PC-3 (cell line): ENCODE measurements around the gene RNF151. TPM values are rescaled to one million over a fixed set of nuclear protein-coding genes. Genes with fewer than 3 reads are reported as not detected.

Experiments used
- ATAC-seq: fragments of 200-7000 bp; cut with Tn5 transposase; 2 replicates; pipeline ENCODE4 v1.9.1; 2020; ENCODE audit warnings: mild to moderate bottlenecking, moderate library complexity
- BruUV-seq: library from RNA; stranded (reverse); fragments of 400-500 nt; replicated peaks from 2 replicates; lab custom pipeline; 2021; lab: Mats Ljungman, UMichigan
- CTCF ChIA-PET: fragments of 300-600 bp; sonication (Branson Sonifier 250); formaldehyde crosslinking; loops from one replicate; lab custom pipeline; 2022; ENCODE audit warnings: antibody characterized with exemption; lab: Charles Lee
- POLR2A ChIA-PET: fragments of 300-600 bp; sonication (Branson Sonifier 250); formaldehyde crosslinking; loops from one replicate; lab custom pipeline; 2022; ENCODE audit warnings: antibody characterized with exemption; ENCODE audit not compliant: unreplicated experiment; lab: Charles Lee
- DNase-seq: peaks from one replicate; pipeline ENCODE4 v3.0.0-alpha.2; 2015
- H2AFZ ChIP-seq: fragments of 300-600 bp; sonication (generic); 2 replicates; pipeline ENCODE4 v1.6.0; 2016; ENCODE audit warnings: antibody characterized with exemption, low read length
- H3F3A ChIP-seq: fragments of 300-600 bp; sonication (generic); one replicate; pipeline ENCODE4 v1.6.0; 2017; ENCODE audit warnings: antibody characterized with exemption, low read length, control low read depth, mild to moderate bottlenecking; ENCODE audit not compliant: unreplicated experiment
- H3K27ac ChIP-seq: fragments of 300-600 bp; sonication (generic); 2 replicates; pipeline ENCODE4 v1.5.1; 2016; ENCODE audit warnings: mild to moderate bottlenecking, low read length
- H3K27me3 ChIP-seq: fragments of 300-600 bp; sonication (generic); 2 replicates; pipeline ENCODE4 v1.6.1; 2016; ENCODE audit warnings: low read length, mixed read lengths
- H3K36me3 ChIP-seq: fragments of 300-600 bp; sonication (generic); 2 replicates; pipeline ENCODE4 v1.6.1; 2016; ENCODE audit warnings: low read depth, mixed run types, low read length, mixed read lengths
- H3K4me1 ChIP-seq: fragments of 300-600 bp; sonication (generic); 2 replicates; pipeline ENCODE4 v1.5.1; 2016; ENCODE audit warnings: low read length; ENCODE audit not compliant: insufficient read depth
- H3K4me2 ChIP-seq: fragments of 300-600 bp; sonication (generic); 2 replicates; pipeline ENCODE4 v1.6.0; 2016; ENCODE audit warnings: low read length
- H3K4me3 ChIP-seq: fragments of 300-600 bp; sonication (generic); 2 replicates; pipeline ENCODE4 v1.5.1; 2016; ENCODE audit warnings: mild to moderate bottlenecking, low read length, mixed read lengths
- H3K79me2 ChIP-seq: fragments of 300-600 bp; sonication (generic); 2 replicates; pipeline ENCODE4 v1.6.1; 2017; ENCODE audit warnings: low read length, mixed read lengths
- H3K9ac ChIP-seq: fragments of 300-600 bp; sonication (generic); 2 replicates; pipeline ENCODE4 v1.6.0; 2016; ENCODE audit warnings: mild to moderate bottlenecking, low read length
- H3K9me2 ChIP-seq: fragments of 300-600 bp; sonication (generic); replicated peaks from 2 replicates; pipeline ENCODE4 v1.6.1; 2016; ENCODE audit warnings: mixed run types, low read length, mixed read lengths
- H3K9me3 ChIP-seq: fragments of 300-600 bp; sonication (generic); 2 replicates; pipeline ENCODE4 v1.6.1; 2016; ENCODE audit warnings: low read length, mixed read lengths
- H4K20me1 ChIP-seq: fragments of 300-600 bp; sonication (generic); 2 replicates; pipeline ENCODE4 v1.6.1; 2016; ENCODE audit warnings: low read length, mixed read lengths
- CTCF ChIP-seq: fragments of 300-600 bp; sonication (generic); conservative IDR thresholded peaks from 2 replicates; pipeline ENCODE4 v1.5.1; 2017; ENCODE audit warnings: antibody characterized with exemption, low read depth, mild to moderate bottlenecking, low read length
- EZH2 ChIP-seq: fragments of 300-600 bp; sonication (generic); IDR thresholded peaks from one replicate; pipeline ENCODE4 v1.6.1; 2017; ENCODE audit warnings: antibody characterized with exemption, mild to moderate bottlenecking, low read length; ENCODE audit not compliant: unreplicated experiment
- EZH2phosphoT487 ChIP-seq: fragments of 300-600 bp; sonication (generic); IDR thresholded peaks from 2 replicates; pipeline ENCODE4 v1.6.1; 2018; ENCODE audit warnings: mild to moderate bottlenecking, antibody characterized with exemption, low read length, borderline replicate concordance
- intact Hi-C: fragments of 100-400 bp; cut with micrococcal nuclease; formaldehyde crosslinking; loops from 2 replicates; pipeline ENCODE4 v1.9.0; 2023
- total RNA-seq: library from RNA; depleted of rRNA; stranded (reverse); fragments of >200 nt; gene quantifications from 2 replicates; pipeline ENCODE4 v1.2.3, GENCODE V29; 2014

RNF151 gene
- total RNA-seq, 1 experiment from 2014 or later, result not detected

GRCh38 chr16:1985466-1986150, 19.0 kb downstream of the RNF151 start:
- ChIA-PET POLR2A (interaction anchor here (0.6 kb wide), 1 partner anchor 29 kb away, joined by 5 read pairs; no protein-coding TSS in a partner anchor), CTCF (interaction anchor here (0.5 to 1.0 kb wide), 2 partner anchors 18 to 155 kb away, joined by 3 read pairs; no protein-coding TSS in a partner anchor)
- H3F3A ChIP-seq, result peaks cover 3% of the 10 kb centered on the region
- peak overlapping the region; percentile 85; the same call in 1 of the 2 replicates for H3K9ac ChIP-seq
- TF ChIP-seq EZH2 (no peak), EZH2phosphoT487 (no peak), CTCF (no peak)
- H3K27me3 ChIP-seq, result no peaks in the 10 kb centered on the region
- H3K9me3 ChIP-seq, result no peaks in the 10 kb centered on the region
- no TSS peak for BruUV-seq
- H2AFZ ChIP-seq, result no peak overlapping the region
- H3K4me3 ChIP-seq, result peak overlapping the region; percentile 90
- no peaks in the 10 kb centered on the region for H3K9me2 ChIP-seq
- no peak overlapping the region for H3K27ac ChIP-seq
- peak; percentile 13 for ATAC-seq
- no peaks in the 10 kb centered on the region; the same call in 1 of the 2 replicates for H3K36me3 ChIP-seq
- H3K4me2 ChIP-seq, result peak overlapping the region; percentile 95
- peaks cover 29% of the 10 kb centered on the region for H3K4me1 ChIP-seq
- intact Hi-C loops, result no loop called here
- no peaks in the 10 kb centered on the region for H4K20me1 ChIP-seq
- peak; percentile 44 for DNase-seq
- peaks cover 19% of the 10 kb centered on the region for H3K79me2 ChIP-seq

GRCh38 chr16:1987198-1987597, 20.5 kb downstream of the RNF151 start:
- peaks cover 3% of the 10 kb centered on the region for H3F3A ChIP-seq
- DNase-seq, result no peak
- POLR2A ChIA-PET, result no interaction called here
- intact Hi-C loops, result no loop called here
- H3K79me2 ChIP-seq, result peaks cover 19% of the 10 kb centered on the region
- H3K27me3 ChIP-seq, result no peaks in the 10 kb centered on the region
- H3K9me2 ChIP-seq, result no peaks in the 10 kb centered on the region
- no TSS peak for BruUV-seq
- H2AFZ ChIP-seq, result no peak overlapping the region
- H3K9me3 ChIP-seq, result no peaks in the 10 kb centered on the region
- no peak overlapping the region for H3K4me2 ChIP-seq
- H3K36me3 ChIP-seq, result no peaks in the 10 kb centered on the region; the same call in 1 of the 2 replicates
- H3K27ac ChIP-seq, result no peak overlapping the region
- no peak for TF ChIP-seq EZH2phosphoT487
- CTCF ChIA-PET, result no interaction called here
- H4K20me1 ChIP-seq, result no peaks in the 10 kb centered on the region
- H3K4me3 ChIP-seq, result no peak overlapping the region
- no peak overlapping the region for H3K9ac ChIP-seq
- no peak for ATAC-seq
- H3K4me1 ChIP-seq, result peaks cover 21% of the 10 kb centered on the region

GRCh38 chr16:1989209-1990100, 22.8 kb downstream of the RNF151 start, which contains the start of gene SYNGR3:
TSS of gene SYNGR3 (plus strand) at chr16:1989970. CDS start at chr16:1990103, 133 bp downstream.
- POLR2A ChIA-PET, result no interaction called here
- H3K27ac ChIP-seq, result no peak within 1 kb of the TSS
- ATAC-seq, result peak; percentile 14; the same call in 1 of the 2 replicates

More at GRCh38 chr16:1989209-1990100, 22.8 kb downstream of the RNF151 start, which contains the start of gene SYNGR3:
- TF ChIP-seq EZH2phosphoT487 (no peak), CTCF (no peak), EZH2 (no peak)
- no peaks in the 10 kb centered on the region for H4K20me1 ChIP-seq
- CTCF ChIA-PET, result no interaction called here
- H3K4me2 ChIP-seq, result peak within 1 kb of the TSS; percentile 65
- H3K79me2 ChIP-seq, result peaks cover 16% of the 10 kb centered on the region
- peak within 1 kb of the TSS; percentile 52 for H3K4me3 ChIP-seq
- no TSS peak for BruUV-seq
- peak within 1 kb of the TSS; percentile 20; the same call in 1 of the 2 replicates for H2AFZ ChIP-seq
- intact Hi-C loops, result no loop called here
- H3K4me1 ChIP-seq, result peaks cover 18% of the 10 kb centered on the region
- H3K9me2 ChIP-seq, result no peaks in the 10 kb centered on the region
- no peak within 1 kb of the TSS for H3K9ac ChIP-seq
- H3K36me3 ChIP-seq, result no peaks in the 10 kb centered on the region; the same call in 1 of the 2 replicates
- H3K9me3 ChIP-seq, result no peaks in the 10 kb centered on the region
- no peaks in the 10 kb centered on the region for H3K27me3 ChIP-seq
- no peaks in the 10 kb centered on the region for H3F3A ChIP-seq
- DNase-seq, result peak; percentile 39
